Measurements from ENCODE around the gene GADD45B. TPM values are rescaled to one million over a fixed set of nuclear protein-coding genes. Genes with fewer than 3 reads are reported as not detected.

GADD45B gene, protein sequence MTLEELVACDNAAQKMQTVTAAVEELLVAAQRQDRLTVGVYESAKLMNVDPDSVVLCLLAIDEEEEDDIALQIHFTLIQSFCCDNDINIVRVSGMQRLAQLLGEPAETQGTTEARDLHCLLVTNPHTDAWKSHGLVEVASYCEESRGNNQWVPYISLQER
- 10 to 100 TPM; 52.2 to 54.3 TPM for total RNA-seq

DNA sequence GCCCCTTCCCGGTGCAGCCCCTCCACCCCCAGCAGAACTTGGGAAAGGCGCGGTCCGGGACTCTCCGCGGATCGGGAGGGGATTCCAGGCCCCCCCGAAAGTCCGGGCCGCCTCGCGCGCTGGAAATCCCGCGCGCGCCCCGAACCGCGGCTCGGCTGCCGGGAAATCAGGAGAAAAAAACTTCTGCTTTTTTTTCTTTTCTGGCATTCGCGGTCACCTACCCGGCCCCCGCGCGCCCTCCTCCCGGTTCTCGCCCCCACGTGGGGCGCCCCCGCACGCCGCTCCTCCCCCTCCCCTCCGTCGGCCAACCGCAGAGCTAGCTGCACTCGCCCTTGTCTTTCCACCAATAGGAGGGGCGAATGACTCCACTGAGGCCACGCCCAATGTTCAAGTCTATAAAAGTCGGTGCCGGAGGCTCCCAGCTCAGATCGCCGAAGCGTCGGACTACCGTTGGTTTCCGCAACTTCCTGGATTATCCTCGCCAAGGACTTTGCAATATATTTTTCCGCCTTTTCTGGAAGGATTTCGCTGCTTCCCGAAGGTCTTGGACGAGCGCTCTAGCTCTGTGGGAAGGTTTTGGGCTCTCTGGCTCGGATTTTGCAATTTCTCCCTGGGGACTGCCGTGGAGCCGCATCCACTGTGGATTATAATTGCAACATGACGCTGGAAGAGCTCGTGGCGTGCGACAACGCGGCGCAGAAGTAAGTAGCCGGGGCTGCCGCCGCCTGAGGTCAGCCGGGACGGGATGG lies at the start of gene GADD45B:
TSS of gene GADD45B (plus strand) at position 426 of the 749 bp plus-strand sequence. CDS start at position 658, 232 bp downstream.
- DNase-seq = peak; percentile 96
- H3K4me1 Mint-ChIP-seq = peaks cover 22% of the 10 kb centered on the region
- H3K27me3 Mint-ChIP-seq = peaks cover 3% of the 10 kb centered on the region
- H3K9me3 Mint-ChIP-seq = no peaks in the 10 kb centered on the region
- peaks cover 27% of the 10 kb centered on the region for H3K36me3 Mint-ChIP-seq (ENCODE audit: low read depth)
- POLR2A ChIA-PET = interaction anchor here (0.6 to 7.1 kb wide), 59 partner anchors 8 to 475 kb away, joined by 3 to 220 read pairs (median 6); partner anchors contain the start of genes AP3D1, LMNB2, LSM7 and PLEKHJ1
- peak within 1 kb of the TSS; percentile 89 for H3K4me3 Mint-ChIP-seq
- CTCF ChIA-PET = interaction anchor here (0.8 to 4.2 kb wide), 25 partner anchors 17 to 161 kb away, joined by 3 to 130 read pairs (median 5); partner anchors contain the start of gene LMNB2
- H3K27ac Mint-ChIP-seq = peak within 1 kb of the TSS; percentile 83

DNA sequence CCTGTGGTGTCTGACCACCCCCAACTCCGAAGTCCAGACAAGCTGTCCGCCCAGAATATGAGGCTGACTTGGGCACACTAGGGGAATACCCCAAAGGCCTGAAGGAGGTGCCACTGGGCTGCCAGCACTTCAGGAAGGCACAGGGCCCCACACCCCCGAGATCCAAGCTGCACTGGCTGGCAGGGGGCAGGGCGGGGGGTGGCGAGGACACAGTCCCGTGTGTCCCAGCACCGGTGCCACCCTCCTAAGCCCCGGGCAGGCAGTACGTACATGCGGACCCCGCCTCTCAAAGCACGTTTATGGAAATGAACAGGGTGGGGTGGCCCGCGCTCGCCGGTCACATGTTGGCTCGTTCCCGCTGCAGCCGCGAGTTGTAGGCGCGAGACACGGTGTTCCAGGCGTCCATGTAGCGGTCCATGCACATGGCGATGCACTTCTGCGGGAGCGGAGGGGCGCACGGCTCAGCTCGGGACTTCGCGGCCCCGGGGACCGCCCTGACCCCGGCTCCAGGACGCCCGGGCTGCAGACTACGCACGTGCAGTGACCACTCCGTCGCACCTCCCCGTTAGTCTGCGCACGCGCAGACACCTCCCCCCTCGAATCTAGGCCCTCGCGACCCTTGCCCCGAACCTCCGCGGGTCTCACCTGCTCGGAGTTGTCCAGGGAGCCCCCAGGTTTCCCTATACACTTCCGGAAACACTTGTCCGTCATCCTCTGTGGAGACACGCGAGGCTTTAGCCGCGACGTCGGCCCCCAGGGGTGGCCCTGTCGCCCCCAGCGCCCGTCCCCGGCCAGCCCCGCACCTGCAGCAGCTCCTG lies 49.1 kb upstream of the GADD45B start:
- POLR2A ChIA-PET = interaction anchor here (0.8 to 3.2 kb wide), 20 partner anchors 10 to 275 kb away, joined by 3 to 24 read pairs (median 4); partner anchors contain the start of genes AP3D1, GADD45B, LMNB2 and LSM7

DNA sequence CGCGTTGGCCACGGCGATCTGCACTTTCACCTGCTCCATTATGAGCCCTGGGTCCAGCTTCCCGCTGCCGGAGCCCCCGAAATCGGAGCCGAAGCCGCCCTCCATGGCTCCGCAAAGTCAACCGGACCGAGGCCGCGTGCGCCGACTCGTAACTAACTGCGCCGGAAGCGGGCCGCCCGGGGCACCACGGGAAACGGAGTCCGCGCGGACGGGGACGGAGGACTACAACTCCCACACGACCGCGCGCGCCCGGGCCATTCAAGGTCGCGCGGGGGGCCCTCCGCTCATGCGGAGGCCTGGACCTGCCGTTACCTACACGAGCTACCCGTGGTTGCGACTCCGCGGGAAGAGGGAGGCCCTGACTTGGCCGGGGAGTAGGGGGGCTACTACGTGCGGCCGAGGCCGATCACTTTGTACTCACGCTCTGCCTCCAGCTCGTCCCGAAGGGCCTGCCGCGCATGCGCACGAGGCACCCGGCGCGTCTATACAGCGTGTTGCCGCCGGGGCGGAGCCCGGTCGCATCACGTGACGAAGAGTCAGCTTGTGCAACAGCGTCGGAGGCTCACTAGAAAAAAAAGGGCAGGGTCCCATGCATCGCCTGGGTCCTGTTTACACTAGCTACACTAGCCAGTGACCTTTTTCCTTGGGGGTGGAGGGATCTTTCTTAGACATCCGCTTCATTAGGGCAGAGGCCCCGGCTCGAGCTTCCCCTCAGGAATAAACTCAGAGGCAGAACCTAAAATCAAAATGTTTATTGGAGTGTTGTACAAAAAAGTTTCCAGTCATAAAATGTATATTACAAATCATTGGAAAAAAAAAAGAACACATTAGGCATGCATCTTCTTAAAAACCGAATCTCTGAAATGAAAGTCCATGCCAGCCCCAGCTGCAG lies 48.3 kb upstream of the GADD45B start, which contains the start of gene TIMM13:
TSS of gene TIMM13 (minus strand) at position 158 of the 892 bp plus-strand sequence. CDS start at position 105, 53 bp downstream.
- Mint-ChIP-seq H3K27ac (peak within 1 kb of the TSS; percentile 85), H3K36me3 (ENCODE audit: low read depth) (peaks cover 33% of the 10 kb centered on the region), H3K27me3 (no peaks in the 10 kb centered on the region), H3K4me3 (peak within 1 kb of the TSS; percentile 84), H3K9me3 (no peaks in the 10 kb centered on the region), H3K4me1 (peaks cover 17% of the 10 kb centered on the region)
- peak; percentile 97 for DNase-seq
- ChIA-PET POLR2A (interaction anchor here (0.8 to 3.2 kb wide), 21 partner anchors 9 to 276 kb away, joined by 3 to 24 read pairs (median 4); partner anchors contain the start of genes AP3D1, GADD45B, LMNB2 and LSM7), CTCF (interaction anchor here (0.8 to 2.3 kb wide), 10 partner anchors 11 to 221 kb away, joined by 3 to 15 read pairs (median 3); partner anchors contain the start of gene LSM7)

More for the DNA sequence above, 49.1 kb upstream of the GADD45B start:
- H3K9me3 Mint-ChIP-seq = no peaks in the 10 kb centered on the region
- H3K4me3 Mint-ChIP-seq = peak overlapping the region; percentile 84
- CTCF ChIA-PET = interaction anchor here (0.8 to 2.3 kb wide), 9 partner anchors 12 to 222 kb away, joined by 3 to 15 read pairs (median 3); no protein-coding TSS in a partner anchor
- H3K27me3 Mint-ChIP-seq = no peaks in the 10 kb centered on the region
- H3K36me3 Mint-ChIP-seq (ENCODE audit: low read depth) = peaks cover 29% of the 10 kb centered on the region
- peaks cover 17% of the 10 kb centered on the region for H3K4me1 Mint-ChIP-seq
- H3K27ac Mint-ChIP-seq = peak overlapping the region; percentile 85
- DNase-seq = peak; percentile 49

DNA sequence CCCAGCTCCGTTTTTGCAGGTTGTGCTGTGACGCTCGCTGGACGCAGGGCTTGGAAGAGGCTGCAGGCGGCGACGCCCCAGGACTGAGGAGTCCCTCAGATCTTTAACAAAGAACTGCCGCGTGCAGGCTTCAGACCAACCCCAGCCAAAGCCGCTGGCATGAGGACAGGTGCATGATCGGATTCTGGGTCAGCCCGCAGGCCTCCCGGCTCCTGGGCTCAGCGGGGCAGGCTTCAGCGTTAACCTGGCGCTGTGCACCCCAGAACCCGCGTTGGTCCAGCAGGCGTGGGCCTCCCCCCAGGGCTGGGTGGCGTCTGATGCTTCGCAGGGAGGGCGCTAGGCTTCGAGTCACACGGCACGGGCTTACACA lies 47.6 kb upstream of the GADD45B start:
- POLR2A ChIA-PET = interaction anchor here (0.8 to 3.2 kb wide), 18 partner anchors 8 to 257 kb away, joined by 3 to 24 read pairs (median 4); partner anchors contain the start of genes GADD45B, LMNB2 and LSM7
- no peaks in the 10 kb centered on the region for H3K9me3 Mint-ChIP-seq
- peak overlapping the region; percentile 85 for H3K27ac Mint-ChIP-seq
- no peaks in the 10 kb centered on the region for H3K27me3 Mint-ChIP-seq
- peaks cover 33% of the 10 kb centered on the region for H3K36me3 Mint-ChIP-seq (ENCODE audit: low read depth)
- no peak for DNase-seq
- CTCF ChIA-PET = interaction anchor here (0.9 to 2.3 kb wide), 7 partner anchors 11 to 220 kb away, joined by 3 to 15 read pairs (median 3); partner anchors contain the start of gene LSM7
- H3K4me1 Mint-ChIP-seq = peaks cover 17% of the 10 kb centered on the region
- no peak overlapping the region for H3K4me3 Mint-ChIP-seq

DNA sequence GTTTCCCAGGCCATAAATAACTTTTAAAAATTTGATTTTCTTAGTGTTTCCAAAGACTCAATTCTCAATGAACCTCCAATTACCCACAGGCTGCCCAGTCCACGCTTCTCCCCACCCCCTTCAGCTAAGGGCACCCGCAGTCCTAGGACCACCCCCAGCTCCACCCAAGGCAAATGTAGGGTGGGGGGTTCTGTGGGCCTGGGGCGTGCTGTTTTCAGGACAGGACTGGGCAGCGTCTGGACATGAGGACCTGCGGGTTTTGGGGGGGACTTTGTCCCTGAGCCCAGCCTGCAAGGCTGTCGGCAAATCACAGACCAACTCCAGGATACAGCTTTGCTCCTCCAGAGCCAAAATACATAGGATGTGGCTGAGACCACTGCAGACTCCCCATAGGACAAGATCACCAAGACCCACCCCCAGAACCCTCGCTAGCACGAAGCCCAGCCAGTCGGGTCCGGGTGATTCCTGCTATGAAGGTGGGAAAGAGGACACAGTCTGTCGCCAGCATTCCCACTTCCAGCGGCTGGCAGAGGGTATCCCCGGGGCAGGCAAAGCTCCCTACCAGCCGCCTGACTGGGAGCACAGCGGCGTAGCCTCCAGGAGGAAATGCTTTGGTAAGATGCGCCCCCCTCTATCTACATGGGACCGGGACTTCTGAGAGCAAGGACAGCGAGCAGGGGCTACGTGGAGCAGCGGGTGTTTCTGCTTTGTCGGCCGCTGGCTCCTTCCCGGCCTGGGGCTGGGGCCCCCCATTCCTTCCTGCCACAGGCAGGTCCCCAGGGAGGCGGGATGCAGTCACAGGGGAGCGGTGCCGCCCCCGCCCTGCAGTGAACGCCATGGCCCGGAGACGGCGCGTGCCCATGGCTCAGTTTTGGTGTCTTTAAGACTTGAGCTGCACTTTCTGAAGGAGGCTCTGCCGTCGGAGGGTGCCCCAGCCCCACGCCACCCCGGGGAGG lies 46.9 kb upstream of the GADD45B start:
- no peak for DNase-seq
- Mint-ChIP-seq H3K27ac (no peak overlapping the region), H3K4me1 (peaks cover 17% of the 10 kb centered on the region), H3K27me3 (no peaks in the 10 kb centered on the region), H3K36me3 (ENCODE audit: low read depth) (peaks cover 37% of the 10 kb centered on the region), H3K4me3 (no peak overlapping the region), H3K9me3 (no peaks in the 10 kb centered on the region)
- ChIA-PET POLR2A (interaction anchor here (1.5 to 3.2 kb wide), 4 partner anchors 15 to 101 kb away, joined by 4 to 24 read pairs (median 12); partner anchors contain the start of genes GADD45B, LMNB2 and LSM7), CTCF (interaction anchor here (2.3 kb wide), 1 partner anchor 182 kb away, joined by 15 read pairs; no protein-coding TSS in a partner anchor)

DNA sequence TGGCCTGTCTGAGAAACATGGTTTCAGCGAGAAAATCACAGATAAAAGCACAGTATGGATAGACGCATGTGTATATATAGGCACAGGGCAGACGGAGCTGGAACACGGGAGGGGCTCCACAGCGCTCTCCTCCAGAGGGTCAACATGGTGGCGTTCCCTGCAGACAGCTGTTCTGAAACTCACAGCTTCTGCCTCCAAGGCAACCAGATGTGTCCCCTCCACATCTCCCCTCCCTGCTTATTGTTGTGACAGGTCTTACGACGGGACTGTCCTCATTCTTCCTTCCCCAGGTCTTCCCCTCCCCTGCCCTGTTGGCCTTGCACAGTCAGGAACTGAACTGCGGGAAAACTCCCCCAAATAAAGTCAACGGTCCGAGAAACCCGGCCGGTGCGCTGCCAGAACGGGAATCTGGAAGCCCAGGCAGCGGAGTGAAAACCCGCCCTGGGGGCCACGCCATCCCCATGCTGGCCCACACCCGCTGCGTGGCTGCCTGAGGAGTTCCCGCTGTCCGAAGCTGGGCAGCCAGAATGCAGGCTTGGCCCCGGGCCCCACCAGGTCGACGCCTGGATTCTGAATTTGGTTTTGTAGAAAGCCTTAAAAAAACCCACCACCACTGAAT lies 45.9 kb upstream of the GADD45B start:
- no peak for DNase-seq
- H3K4me1 Mint-ChIP-seq = peaks cover 17% of the 10 kb centered on the region
- peaks cover 41% of the 10 kb centered on the region for H3K36me3 Mint-ChIP-seq (ENCODE audit: low read depth)
- H3K27me3 Mint-ChIP-seq = no peaks in the 10 kb centered on the region
- no peaks in the 10 kb centered on the region for H3K9me3 Mint-ChIP-seq
- ChIA-PET POLR2A (no interaction called here), CTCF (no interaction called here)
- H3K4me3 Mint-ChIP-seq = no peak overlapping the region
- H3K27ac Mint-ChIP-seq = no peak overlapping the region

DNA sequence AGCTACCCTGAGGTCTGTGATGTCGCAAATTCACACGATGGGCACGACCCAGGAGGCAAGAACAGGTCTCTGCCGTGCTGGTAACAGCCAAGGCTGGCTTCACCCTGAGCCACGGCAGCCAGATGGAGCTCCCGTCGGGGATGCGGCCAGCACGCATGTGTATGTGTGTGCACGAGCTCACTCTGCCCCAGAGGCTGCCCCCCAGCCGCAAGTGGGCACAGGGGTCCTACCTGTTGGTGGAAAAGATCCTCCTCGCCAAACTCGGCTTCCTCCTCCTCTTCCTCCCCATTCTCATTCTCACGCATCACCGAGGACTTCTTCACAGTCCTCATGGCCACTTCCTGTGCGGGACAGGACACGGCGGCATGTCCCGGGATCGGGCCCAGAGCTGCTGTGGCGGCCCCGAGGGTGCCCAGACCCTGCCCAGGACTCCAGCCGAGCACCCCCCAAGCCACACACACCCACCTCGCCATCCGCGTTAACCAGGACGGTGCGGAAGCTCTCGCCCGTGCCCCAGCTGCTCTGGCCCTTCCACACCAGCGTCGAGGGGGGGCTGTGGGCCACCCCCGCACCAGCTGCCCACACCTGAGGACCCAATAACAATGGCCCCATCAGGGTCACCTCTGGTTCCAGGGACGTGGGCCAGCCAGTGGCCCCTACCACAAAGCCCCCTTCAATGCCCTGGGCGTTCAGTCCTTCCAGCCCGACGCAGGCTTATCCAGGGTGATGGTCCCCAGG lies 44.4 kb upstream of the GADD45B start:
- H3K9me3 Mint-ChIP-seq = no peaks in the 10 kb centered on the region
- ChIA-PET POLR2A (no interaction called here), CTCF (no interaction called here)
- no peak for DNase-seq
- H3K4me3 Mint-ChIP-seq = no peak overlapping the region
- H3K4me1 Mint-ChIP-seq = peaks cover 10% of the 10 kb centered on the region
- H3K27ac Mint-ChIP-seq = no peak overlapping the region
- H3K27me3 Mint-ChIP-seq = no peaks in the 10 kb centered on the region
- H3K36me3 Mint-ChIP-seq (ENCODE audit: low read depth) = peaks cover 46% of the 10 kb centered on the region

DNA sequence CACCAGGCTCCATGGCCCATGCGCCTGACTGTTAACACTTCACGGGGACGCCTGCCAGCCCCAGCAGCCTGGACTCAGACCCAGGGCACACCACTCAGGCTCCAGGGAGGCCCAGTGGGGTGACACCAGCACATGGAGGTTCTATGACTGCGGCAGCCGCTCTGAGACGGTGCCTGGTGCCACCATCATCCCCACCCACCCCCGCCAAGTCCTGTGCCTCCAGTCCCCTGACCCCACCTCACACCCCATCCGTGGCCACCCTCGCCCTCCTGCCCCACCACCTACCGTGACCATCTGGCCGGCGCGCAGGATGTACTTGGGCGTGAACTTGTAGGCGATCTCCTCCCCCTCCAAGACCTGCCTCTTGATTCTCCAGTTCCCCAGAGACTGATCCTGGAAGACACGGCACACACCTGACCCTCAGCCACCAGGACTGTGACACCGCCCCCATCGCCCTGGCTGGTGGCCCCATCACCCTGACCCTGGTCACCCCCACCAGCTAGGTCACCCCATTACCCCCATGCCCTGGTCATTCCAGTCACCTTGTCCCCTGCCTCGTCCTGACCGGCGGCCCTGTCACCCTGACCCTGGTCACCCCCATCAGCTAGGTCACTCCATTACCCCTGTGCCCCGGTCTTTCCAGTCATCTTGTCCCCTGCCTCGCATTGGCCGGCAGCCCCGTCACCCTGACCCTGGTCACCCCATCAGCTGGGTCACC lies 43.6 kb upstream of the GADD45B start:
- H3K27me3 Mint-ChIP-seq = no peaks in the 10 kb centered on the region
- CTCF ChIA-PET = no interaction called here

DNA sequence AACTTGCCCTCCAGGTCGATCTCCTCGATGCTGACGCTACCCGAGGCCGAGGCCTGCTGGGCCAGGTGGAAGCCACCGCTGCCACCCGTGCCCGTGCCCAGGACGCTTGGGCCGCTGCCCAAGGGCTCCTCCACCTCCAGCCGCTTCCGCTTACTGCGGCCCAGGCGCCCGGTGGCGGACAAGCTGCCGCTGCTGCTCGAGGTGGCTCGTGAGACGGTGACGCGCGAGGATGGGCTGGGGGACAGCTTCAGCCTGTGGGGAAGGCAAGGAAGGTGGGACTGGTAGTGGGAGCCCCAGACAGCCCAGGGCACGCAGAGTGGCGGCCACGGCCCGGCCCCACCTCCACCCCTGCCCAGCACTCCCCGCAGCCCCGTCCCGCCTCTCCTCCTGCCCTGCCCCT lies 42.1 kb upstream of the GADD45B start:
- peaks cover 44% of the 10 kb centered on the region for H3K36me3 Mint-ChIP-seq (ENCODE audit: low read depth)
- H3K27me3 Mint-ChIP-seq = no peaks in the 10 kb centered on the region
- no peaks in the 10 kb centered on the region for H3K9me3 Mint-ChIP-seq
- no peak overlapping the region for H3K27ac Mint-ChIP-seq
- no peak for DNase-seq
- no peak overlapping the region for H3K4me3 Mint-ChIP-seq
- ChIA-PET CTCF (no interaction called here), POLR2A (no interaction called here)
- no peaks in the 10 kb centered on the region for H3K4me1 Mint-ChIP-seq

More for the DNA sequence above, 43.6 kb upstream of the GADD45B start:
- no peak overlapping the region for H3K27ac Mint-ChIP-seq
- no peaks in the 10 kb centered on the region for H3K9me3 Mint-ChIP-seq
- no peak overlapping the region for H3K4me3 Mint-ChIP-seq
- peaks cover 44% of the 10 kb centered on the region for H3K36me3 Mint-ChIP-seq (ENCODE audit: low read depth)
- peaks cover 7% of the 10 kb centered on the region for H3K4me1 Mint-ChIP-seq
- POLR2A ChIA-PET = no interaction called here
- no peak for DNase-seq

DNA sequence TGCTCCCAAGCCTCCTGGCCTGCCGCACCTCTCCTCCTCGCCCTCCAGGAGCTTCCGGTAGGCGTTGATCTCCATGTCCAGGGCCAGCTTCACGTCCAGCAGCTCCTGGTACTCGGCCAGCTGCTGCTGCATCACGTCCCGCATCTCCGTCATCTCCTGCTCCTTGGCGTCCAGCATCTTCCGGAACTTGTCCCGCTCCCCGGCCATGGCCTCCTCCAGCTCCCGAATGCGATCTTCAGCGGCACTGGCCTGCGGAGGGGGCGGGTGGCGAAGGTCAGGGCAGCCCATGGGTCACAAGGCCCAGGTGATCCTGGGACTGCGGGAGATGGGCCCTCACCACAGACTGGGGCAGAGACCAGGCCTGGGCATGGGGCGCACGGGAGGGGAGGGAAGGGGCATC lies 41.7 kb upstream of the GADD45B start:
- Mint-ChIP-seq H3K4me1 (no peaks in the 10 kb centered on the region), H3K9me3 (no peaks in the 10 kb centered on the region), H3K4me3 (no peak overlapping the region), H3K27me3 (no peaks in the 10 kb centered on the region), H3K27ac (no peak overlapping the region), H3K36me3 (ENCODE audit: low read depth) (peaks cover 41% of the 10 kb centered on the region)
- DNase-seq = no peak
- ChIA-PET POLR2A (no interaction called here), CTCF (no interaction called here)

Measured in activated CD4-positive, alpha-beta memory T cell treated with anti-CD3 and anti-CD28 coated beads, Interleukin-2, amount 10 ng/mL, durations not matched to agents 7 days and 5 days (primary cell).